HG03025 (cell line): ENCODE data around the gene B3GALT5.
"Not testable (repeated sequence)": the region's sequence is repeated elsewhere in the genome, so short reads cannot be mapped to it uniquely, and the experiment has no call there.

Experiments used
- ATAC-seq: cut with Tn5 transposase; IDR thresholded peaks from one replicate; pipeline ENCODE4 v1.9.1; 2021; ENCODE audit warnings: mild to moderate bottlenecking, moderate library complexity; ENCODE audit not compliant: unreplicated experiment, low FRiP score

B3GALT5 gene, protein sequence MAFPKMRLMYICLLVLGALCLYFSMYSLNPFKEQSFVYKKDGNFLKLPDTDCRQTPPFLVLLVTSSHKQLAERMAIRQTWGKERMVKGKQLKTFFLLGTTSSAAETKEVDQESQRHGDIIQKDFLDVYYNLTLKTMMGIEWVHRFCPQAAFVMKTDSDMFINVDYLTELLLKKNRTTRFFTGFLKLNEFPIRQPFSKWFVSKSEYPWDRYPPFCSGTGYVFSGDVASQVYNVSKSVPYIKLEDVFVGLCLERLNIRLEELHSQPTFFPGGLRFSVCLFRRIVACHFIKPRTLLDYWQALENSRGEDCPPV

DNA sequence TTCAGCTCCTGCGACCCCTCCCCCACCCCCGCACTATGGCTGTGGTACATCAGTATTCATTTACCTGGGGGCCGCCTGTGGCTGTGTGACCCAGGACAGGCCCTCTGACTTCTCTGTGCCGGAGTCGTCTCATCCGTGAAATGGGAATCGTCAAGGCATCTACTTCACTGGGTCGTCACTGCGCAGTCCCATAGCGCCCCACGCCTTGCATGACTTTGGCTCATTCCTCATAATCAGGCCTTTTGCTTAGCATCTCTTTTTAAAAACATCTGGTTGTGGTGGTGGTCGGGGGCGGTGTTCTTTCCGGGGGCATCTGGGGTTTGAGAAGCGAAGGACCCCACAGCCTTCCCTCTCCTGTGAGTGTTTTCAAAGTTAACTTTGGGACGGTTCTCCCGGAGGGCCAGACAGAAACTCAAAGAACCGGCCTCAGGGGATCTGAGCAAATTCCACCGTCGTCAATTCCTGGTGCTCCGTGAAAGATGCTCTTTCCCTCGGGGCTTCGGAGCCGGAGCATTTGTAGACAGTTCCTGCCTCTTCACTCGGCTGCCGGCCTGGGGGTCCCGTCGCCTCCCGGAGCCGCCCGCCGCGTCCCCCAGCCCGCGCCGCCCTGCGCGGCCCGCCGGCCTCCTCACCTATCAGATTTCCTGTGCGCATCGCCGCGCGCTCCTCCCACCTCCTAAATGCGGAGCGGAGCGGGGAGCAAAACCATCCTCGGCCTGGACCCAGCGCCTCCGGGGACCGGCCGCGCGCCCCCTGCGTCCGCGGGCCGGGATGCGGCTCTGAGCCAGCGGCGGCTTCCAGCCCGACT, at the start of gene B3GALT5:
Gene B3GALT5 (plus strand): TSS at position 708 of the 808 bp plus-strand sequence. CDS start 47,620 bp downstream, outside the sequence.
- no peak for ATAC-seq

DNA sequence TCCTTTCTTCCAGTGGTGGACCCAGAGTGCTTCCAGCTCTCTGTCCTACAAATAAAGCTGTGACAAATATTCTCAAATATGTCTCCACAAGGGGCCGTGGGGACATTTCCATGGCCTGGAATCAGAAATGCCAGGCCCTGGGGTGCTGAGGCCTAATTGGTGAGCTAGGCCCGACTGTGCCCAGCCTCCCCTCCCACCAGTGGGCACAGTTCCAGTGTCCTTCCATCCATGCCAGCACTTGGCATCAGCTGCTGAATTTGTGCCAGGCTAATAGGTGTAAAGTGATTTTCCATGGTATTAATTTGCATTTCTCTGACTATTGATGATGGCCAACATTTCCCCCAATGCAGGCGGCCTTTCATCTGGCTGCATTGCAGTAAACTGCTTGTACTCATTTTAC, 48.5 kb upstream of the B3GALT5 start:
- no peak for ATAC-seq

DNA sequence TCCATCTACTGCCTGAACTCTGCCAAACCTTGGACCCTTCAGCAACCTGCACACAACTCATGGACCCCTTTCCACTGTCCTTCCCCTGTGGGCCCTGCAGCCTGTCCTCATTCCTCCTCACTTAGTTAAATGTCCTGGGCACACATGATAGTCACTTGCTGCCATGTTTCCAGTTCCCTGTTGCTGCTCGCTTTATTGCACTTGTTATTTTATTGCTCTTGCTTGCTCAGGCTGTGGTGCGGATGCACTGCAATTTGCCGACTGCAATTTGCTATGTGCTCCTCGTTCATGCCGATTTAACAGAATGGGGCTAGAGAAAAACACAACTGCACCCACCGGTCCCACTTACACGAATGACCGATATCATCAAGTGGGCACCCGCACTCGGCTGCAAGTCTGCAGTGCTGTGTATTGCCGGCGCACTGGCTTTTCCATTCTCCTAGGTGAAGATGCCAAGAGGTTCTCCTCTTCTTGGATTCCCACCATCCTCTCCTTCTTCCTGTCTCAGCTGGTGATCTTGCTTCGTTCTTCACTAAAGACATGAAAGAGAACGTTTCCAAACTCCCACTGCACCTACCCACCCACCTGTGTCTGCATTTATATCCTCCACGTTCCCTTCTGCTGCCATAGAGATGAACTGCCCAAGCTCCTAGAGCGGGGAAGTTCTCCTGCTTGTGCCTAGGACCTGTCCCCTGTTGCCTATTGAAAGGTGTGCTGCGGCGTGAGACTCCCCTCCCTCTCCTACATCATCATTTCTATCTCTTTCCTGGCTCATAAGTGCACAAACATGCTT, 45.4 kb upstream of the B3GALT5 start:
- ATAC-seq, result no peak

DNA sequence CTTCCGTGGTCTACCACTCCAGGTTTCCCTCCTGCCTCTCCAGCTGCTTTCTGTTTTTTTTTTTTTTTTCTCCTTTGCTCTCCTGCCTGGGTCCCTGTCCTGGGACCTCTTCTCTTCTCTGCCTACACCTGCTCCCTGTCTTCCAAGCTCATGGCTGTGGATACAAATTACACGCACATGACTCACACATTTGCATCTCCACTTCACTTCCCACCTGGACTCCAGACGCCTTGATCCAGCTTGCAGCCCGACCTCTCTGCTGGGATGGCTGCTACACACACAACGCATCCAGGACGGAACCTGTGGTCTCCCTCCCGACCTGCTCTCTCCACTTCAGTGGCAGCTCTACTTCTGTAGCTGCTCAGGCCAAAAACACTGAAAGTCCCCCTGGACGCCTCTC, 44.4 kb upstream of the B3GALT5 start:
- ATAC-seq, result no peak

DNA sequence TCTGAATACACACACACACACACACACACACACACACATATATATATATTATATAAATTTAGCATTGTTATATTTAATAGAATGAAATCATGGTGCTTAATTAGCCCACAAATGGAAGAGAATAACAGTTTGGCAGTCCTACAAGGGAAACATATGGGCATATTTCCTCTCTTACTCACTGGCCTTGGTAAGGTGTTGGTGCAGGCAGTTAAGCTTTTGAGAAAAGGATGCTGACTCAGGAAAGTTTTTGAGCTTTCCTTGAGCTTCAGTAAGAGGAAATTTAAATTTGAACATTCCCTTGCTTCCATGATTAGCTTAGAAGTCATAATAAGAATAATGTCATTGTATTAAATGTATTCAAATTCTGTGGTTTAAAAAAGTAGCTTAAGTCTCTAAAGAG, 37.0 kb upstream of the B3GALT5 start:
- no peak for ATAC-seq

DNA sequence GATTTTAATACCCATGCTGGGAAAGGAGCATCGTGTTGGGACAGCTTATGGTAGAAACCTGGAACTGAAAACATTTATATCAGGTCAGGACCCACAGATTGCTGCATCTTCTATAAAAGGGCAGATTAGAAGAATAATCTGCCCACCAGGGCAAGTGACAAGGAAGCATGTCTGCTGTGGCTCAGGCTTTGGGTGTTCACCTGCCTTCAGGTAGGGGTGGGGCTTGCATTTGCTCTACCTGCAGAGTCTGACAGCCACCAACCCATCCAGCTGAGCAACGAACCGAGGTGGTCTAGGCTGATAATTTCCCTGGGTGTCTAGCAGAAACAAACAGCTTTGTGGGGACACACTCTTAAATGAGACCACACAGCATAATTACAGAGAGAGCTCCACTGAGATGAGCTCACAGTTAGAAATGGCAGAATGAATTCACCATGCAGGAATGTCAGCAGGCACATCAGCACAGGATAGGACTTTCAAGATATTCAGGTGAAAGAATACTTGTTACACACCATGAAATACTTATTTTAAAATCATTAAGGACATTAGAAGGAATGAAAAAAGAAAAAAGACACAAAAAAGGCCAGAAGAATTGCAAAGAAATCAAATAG, 36.1 kb upstream of the B3GALT5 start:
- no peak for ATAC-seq

DNA sequence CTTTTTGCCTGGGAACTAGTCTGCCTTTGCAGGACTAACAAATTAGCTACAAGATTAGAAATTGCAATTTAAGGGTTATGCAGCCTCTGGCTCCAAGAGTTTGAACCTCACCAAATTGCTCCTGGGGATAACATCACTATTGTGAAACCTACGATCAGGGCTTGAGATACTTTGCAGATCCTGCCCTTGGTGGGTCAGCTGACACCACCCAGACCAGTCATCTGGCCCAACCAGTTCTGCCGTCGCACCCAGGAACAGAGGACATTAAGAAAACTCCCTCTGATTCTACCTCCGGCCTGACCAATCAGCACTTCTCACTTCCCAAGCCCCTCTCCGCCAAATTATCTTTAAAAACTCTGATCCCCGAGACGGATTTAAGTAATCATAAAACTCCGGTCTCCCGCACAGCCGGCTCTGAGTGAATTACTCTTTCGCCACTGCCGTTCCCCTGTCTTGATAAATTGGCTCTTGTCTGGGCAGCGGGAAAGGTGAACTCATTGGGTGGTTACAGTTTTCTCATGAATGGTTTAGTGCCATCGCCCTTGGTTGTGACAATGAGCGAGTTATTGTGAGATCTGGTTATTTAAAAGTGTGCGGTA, 32.9 kb upstream of the B3GALT5 start:
- ATAC-seq, result no peak

DNA sequence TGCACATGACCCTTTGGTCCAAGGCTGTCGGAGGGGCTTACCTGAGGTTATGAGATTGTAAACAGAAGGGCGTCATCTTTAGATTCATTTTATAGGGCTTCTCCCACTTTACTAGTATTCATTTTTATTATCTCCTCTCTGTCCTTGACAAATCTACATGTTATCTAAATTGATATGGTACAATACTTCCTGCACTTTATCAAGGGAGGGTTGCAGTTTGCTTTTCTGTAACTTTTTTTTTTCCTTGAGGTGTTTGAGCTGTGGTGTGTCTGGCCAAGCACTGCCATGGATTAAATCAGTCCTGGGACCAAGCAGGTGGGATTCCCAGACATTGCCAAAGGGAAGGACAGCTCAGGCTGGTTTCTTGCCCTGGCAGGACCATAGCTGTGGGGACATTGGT, 32.0 kb upstream of the B3GALT5 start:
- no peak for ATAC-seq

DNA sequence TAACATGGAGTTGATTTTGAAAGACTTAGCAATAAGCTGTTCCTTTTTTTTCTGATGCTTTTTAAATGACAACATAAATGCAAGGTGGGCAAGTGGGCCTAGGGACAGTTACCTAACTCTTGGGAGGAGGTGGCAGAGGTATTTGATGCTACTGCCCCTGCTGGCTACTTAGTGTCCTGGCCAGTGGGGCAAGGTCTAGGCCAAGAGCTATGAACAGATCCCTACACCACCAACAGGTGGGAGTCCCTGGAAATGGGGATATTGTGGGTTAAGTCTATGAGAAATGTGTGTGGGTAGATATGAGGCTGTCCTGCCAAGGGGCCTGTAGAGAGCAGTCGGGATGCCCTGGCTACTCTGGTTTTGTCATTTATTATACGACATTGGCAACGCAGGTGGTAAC, 31.3 kb upstream of the B3GALT5 start:
- ATAC-seq, result no peak

DNA sequence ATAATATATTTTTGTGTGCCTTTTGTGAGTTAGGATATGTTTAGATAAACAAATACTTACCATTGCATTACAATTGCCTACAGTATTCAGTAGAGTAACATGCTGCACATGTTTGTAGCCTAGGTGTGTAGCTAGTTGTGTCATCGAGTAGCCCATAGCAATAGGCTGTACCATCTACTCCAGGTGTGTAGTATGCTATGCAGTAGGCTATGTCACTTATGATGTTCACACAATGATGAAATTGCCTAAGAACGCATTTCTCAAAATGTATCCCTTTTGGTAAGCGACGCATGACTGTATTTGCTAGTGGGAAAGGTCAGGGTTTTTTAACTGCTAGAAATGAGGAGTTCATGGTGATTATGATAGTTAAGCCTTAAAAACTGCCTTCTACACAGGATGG, 30.0 kb upstream of the B3GALT5 start:
- ATAC-seq, result no peak

DNA sequence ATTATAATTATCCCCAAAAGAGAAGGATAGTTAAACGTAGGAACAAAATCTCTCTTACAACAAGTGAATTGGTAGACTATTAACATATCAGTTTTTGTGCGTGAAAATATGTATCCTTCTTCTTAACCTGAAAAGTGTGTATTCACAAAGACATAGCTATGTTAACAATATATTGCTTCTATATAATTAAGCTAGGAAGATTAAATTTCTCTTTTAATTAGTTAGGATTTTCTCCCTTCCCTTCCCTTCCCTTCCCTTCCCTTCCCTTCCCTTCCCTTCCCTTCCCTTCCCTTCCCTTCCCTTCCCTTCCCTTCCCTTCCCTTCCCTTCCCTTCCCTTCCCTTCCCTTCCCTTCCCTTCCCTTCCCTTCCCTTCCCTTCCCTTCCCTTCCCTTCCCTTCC, 29.2 kb upstream of the B3GALT5 start:
- not testable (repeated sequence) for ATAC-seq

DNA sequence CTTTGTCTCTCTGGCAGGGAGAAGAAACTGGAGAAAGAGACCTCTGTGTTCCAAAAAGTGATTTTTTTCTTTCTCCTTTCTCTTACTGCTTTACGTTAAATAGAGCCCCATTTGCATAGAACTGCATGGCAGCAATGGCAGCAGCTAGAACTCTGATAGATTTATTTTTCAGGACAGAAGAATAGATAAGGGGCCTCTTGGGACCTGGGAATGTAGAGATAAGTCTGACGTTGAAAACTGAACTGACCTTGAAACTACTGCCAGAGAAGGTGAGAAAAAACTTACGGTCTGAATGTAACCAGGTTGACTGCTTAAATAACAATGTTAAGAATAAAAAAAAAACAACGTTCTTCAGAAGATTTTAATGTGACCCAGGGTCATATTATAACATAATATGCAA, 25.4 kb upstream of the B3GALT5 start:
- ATAC-seq, result no peak

DNA sequence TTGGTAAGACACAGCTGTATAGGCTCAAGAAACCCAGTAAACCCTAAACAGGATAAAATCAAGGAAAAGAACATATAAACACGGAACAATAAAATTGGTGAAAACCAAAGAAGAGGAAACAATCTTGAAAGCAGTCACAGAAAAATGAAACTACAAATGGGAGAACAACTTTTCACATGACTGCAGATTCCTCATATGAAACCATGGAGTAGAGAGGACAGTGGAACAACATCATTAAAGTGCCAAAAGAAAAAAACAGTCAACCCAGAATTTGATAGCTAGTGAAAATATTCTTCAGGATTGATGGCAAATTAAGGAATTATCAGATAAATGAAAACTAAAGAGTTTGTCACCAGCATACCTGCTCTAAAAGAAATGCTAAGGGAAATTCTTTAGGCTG, 23.9 kb upstream of the B3GALT5 start:
- no peak for ATAC-seq

DNA sequence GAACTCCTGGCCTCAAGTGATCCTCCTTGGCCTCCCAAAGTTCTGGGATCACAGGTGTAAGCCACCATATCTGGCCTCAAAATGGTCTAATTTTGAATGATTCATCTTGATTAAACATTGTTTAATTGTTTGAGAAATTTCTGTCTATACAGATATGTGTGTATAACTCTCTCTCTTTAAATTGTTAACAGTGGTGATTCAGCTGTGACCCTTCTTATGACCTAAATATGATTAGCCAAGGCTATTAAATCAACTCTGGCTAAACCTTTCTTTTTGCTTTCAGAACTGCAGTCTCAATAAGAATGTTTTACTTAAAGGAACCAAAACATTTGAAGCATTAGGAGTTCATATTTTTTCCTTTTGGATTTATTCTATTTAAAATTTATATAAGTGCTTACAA, 19.2 kb upstream of the B3GALT5 start:
- no peak for ATAC-seq

DNA sequence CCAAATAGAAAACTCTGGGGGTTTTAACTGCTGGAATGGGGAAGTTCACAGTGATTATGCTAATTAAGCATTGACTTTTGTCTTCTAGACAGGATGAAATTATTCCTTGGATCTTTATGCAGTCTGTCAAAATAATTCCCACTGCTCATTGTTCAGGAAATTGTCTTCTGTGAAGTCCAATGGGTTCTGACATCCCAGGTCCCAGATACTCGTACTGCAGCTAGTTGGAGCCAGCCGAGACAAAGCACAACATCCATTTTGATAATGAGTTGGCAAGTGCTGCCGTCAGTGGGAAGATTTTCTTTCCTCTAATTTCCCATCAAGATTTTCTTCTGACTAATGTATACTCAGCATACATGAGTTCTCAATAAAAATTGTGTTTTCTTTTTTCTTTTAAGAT, 17.3 kb upstream of the B3GALT5 start:
- no peak for ATAC-seq

DNA sequence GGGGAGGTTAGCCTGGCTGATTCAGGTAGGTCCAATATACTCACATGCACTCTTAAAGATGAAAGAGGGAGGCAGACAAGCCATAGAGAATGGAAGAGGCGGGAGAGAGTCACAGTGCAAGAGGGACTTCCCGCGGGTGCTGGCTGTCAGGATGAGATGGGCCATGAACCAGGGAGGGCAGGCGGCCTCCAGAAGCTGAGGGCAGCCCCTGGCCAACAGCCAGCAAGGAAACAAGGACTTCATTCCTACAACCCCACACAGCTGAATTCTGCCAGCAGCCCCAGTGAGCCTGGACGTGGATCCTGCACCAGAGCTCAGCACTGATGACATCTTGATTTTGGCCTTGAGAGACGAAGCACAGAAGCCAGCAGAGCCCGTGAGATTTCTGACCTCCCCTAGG, 15.1 kb upstream of the B3GALT5 start:
- no peak for ATAC-seq

DNA sequence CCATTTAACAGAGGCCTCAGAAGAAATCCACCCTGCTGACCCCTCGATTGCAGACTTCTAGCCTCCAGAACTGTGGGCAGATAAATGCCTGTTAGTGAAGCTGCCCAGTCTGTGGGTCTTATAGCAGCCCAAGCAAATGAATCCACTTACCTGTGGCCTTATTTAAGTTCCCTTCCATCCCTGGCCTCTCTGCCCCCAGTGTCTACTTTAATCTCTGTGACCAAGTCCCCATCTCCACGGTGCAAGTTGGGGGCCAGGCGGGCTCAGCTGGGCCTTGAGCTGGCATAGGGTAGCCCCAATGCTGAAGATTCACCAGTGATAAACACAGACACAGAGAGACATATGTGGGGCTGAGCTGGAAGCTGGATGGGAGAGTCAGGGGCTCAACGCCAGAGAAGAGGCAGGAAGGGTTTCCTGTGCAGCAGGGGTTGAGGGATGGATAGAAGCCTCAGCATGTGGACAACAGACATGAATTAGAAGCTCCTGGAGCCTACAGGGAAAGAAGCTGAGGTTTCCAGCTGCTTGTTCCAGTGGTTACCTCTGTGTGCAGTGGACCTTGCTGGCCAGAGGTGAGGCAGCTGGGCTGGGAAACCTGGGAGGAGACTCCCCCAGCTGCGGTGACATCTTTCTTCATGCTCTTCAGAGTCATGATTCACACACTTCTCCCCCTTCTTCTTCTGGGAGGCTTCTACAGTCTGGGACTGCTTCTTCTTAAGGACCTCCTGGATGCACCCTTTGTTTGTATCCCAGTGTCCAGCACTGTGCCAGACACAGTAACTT, 13.4 kb upstream of the B3GALT5 start:
- ATAC-seq, result no peak

DNA sequence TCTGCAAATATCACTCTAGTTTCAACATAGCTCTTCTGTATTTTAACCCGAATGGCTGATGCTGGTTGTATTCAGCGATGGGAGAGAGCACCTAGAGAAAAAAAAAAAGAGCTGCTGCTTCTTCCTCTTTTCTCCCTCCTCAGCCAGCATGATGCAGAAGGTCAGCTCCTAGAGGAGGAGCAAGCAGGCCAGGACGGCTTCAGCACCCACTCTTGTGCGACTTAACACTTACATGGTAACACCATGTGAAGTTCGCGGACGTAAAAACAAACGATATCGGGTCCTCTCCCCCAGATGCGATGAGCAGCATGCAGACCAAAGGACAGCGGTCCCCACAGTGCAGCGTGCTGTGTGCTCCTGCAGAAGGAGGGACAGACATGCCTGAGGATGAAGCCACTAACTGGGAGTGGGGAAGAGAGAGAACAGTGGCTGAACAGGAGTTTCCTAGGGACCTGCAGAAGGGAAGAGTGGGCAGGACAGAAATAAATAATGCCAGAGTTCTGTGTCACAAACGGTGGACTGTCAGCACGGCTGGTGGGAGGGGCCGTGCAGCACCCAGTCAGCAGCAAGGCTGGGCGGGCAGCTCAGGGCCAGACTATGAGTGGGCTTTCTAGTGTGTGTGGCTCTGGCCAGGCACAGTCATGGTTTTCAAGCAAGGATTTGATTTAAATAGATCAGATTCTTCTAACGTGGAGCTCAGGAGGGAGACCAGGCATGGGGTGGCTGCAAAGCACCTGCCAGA, 11.4 kb upstream of the B3GALT5 start:
- ATAC-seq, result no peak

DNA sequence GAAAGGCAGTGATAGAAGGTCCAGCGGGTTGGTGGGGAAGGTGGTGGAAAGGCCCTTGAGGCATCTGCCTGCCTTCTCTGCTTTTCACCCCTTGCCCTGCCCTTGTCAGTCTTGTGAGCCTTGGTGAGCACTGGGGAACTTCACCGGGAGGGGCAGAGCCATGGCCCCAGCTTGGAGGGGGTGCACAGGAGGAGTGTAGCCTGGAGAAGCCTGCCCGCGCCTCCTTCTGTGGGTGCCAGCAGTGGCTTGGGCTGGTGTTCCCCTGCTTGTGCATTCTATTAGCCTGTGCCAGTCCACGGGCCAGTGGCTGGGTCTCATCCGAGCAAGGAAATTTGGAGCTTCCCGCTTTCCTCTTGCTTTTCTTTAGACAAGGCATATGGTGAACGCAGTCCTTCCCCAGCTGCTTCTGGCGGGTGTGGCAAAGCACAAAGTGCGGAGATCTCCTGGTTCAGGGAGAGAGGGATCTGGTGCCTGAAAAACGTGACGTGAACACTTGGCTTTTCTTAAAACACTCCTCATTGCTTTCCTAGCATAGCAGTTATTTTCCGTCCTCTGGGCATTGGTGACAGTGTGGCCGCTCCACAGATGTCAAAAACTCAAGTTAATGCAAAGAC, 10.6 kb upstream of the B3GALT5 start:
- no peak for ATAC-seq
